ENCODE measurements around the gene ZBTB2. TPM values are rescaled to one million over a fixed set of nuclear protein-coding genes. Genes with fewer than 3 reads are reported as not detected.

Gene ZBTB2, protein sequence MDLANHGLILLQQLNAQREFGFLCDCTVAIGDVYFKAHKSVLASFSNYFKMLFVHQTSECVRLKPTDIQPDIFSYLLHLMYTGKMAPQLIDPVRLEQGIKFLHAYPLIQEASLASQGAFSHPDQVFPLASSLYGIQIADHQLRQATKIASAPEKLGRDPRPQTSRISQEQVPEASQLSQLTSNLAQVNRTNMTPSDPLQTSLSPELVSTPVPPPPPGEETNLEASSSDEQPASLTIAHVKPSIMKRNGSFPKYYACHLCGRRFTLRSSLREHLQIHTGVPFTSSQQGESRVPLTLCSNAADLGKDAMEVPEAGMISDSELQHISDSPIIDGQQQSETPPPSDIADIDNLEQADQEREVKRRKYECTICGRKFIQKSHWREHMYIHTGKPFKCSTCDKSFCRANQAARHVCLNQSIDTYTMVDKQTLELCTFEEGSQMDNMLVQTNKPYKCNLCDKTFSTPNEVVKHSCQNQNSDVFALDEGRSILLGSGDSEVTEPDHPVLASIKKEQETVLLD
- 10 to 100 TPM; 27.9 to 29.5 TPM for total RNA-seq
- polyA plus RNA-seq: 10 to 100 TPM; 19.6 to 25.5 TPM

DNA sequence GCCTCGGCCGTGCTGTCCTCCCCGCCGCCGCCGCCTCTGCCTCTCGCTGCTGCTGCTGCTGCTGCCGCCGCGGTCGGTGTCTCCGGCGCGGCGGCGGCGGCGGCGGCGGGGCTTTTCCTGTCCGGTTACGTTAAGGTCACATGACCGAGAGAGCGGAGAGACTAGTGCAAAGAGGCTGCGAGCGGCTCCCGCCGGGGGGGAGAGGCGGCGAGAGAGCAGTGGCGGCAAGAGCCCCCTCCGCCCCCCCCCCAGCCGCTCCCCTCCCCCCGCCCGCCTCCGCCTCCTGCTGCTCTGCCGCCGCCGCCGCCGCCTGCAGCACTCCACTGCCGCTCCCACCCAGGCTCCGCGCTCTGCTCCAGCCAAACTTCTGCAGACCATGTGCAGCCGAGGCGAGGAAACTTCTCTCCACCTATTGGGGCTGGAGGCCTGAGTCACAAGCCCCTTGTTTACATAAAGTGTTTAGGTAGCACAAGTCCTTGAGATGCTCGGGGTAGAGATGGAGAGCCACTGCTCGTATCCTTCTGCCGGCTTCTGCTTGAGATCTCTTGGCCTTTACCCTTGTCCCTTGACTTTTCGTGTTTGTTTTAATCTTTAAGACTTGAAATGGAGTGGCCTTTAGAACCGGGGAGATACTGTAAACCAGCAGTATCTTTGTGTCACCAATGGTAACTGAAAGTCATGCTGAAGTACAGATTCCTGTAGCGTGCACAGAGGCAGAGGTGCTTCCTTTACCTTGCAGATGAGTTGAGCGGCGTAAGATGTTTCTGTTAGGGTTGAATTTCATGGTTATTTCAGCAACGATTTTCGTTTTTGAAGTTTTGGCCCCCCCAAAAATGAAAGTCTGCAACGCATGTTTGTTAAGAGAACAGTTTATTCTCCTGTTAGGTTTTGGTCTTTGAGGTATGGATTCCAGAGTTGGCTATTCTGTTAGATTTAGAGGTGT is at the start of gene ZBTB2:
Gene ZBTB2, minus strand, starts transcription at position 89 of the 943 bp plus-strand sequence. CDS start 17,922 bp downstream, outside the sequence.
- Histone ChIP-seq H3K27me3 (ENCODE audit: insufficient read depth, low read length) (no peaks in the 10 kb centered on the region), H3K27ac (ENCODE audit: low read depth, low read length) (peak within 1 kb of the TSS; percentile 83), H3K4me3 (ENCODE audit: low read length in 2 of 2) (peak within 1 kb of the TSS; percentile 53 to 86), H3K36me3 (ENCODE audit: insufficient read depth, low read length) (no peaks in the 10 kb centered on the region), H3K4me1 (ENCODE audit: insufficient read depth, low read length) (peaks cover 72% of the 10 kb centered on the region), H3K9me3 (ENCODE audit: control insufficient read depth in 1 of 2, low read length in 2 of 2) (no peaks in the 10 kb centered on the region)
- peaks cover 0 to 4% (median 0%) of the 10 kb centered on the region in 8 donors for H3K9me3 Mint-ChIP-seq
- POLR2A ChIA-PET (ENCODE audit: partially characterized antibody): interaction anchor here (1.3 to 4.3 kb wide), 13 partner anchors 10 to 910 kb away, joined by 3 to 172 read pairs (median 11); partner anchors contain the start of gene RMND1
- H3K4me1 Mint-ChIP-seq: peaks cover 42 to 78% (median 58%) of the 10 kb centered on the region in 4 donors
- peaks cover 0 to 2% of the 10 kb centered on the region in 2 donors for H3K27me3 Mint-ChIP-seq
- peak within 1 kb of the TSS; percentile 91 to 98 (median 96) for H3K4me3 Mint-ChIP-seq
- DNase-seq: peak; percentile 64 to 84 (median 66)
- intact Hi-C loops (cut with micrococcal nuclease): loop anchor here (1.0 to 5.0 kb wide), 9 partner anchors 9 to 1591 kb away; partner anchors contain the start of genes FBXO5 and MTHFD1L
- peaks cover 3 to 26% of the 10 kb centered on the region in 2 donors for H3K36me3 Mint-ChIP-seq
- CTCF ChIA-PET (ENCODE audit: partially characterized antibody): interaction anchor here (2.3 to 6.3 kb wide), 3 partner anchors 14 to 22 kb away, joined by 7 to 55 read pairs (median 17); no protein-coding TSS in a partner anchor
- H3K27ac Mint-ChIP-seq: peak within 1 kb of the TSS; percentile 95 to 99 (median 98)

DNA sequence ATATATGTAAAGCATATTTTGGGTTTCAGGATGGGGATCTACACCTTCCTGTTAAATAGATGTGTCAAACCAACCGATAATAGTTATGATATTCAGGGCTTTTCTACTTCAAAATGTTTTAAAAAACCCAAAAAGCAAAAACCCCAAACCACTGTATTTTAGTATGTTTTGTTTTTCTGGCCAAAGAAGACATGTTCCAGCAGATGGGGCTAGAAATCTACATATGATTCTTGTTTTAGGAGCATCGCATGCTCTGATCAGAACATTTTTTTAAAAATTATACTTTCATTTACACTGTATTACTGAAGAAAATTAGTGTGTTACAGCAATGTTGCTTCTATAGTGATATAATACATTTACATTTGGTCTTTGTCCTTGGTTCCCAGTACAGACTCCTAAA is 49.6 kb upstream of the ZBTB2 start:
- POLR2A ChIA-PET (ENCODE audit: partially characterized antibody): interaction anchor here (2.4 to 2.5 kb wide), 2 partner anchors 11 to 51 kb away, joined by 10 to 15 read pairs; partner anchors contain the start of genes RMND1 and ZBTB2

DNA sequence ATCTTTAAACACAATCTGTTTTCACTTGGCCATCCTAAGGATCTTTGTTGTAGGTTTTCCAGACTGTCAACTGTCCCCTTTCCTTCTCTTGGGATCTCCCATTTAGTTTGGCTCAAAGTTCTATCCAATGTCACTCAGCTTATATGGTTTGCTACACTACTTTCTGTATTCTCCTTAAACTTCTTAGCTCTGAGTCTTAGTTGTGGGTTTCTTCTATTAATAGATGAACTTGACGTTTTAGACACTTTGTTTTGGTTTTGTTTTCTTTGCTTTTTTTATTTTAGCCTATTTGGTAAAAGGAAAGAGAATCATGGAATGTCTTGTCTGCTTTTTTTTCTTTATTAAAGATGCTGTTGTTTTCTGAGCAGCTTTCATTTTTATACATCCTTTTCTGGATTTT is 49.1 kb upstream of the ZBTB2 start:
- ChIA-PET CTCF (ENCODE audit: partially characterized antibody) (interaction anchor here (0.6 to 4.5 kb wide), 14 partner anchors 10 to 837 kb away, joined by 3 to 42 read pairs (median 5); partner anchors contain the start of gene RMND1), POLR2A (ENCODE audit: partially characterized antibody) (interaction anchor here (2.4 to 2.5 kb wide), 2 partner anchors 11 to 50 kb away, joined by 10 to 15 read pairs; partner anchors contain the start of genes RMND1 and ZBTB2)
- Mint-ChIP-seq H3K27me3 (no peaks in the 10 kb centered on the region), H3K9me3 (no peaks in the 10 kb centered on the region), H3K4me1 (peaks cover 27 to 54% (median 35%) of the 10 kb centered on the region in 4 donors), H3K4me3 (no peak overlapping the region), H3K36me3 (peaks cover 12 to 33% of the 10 kb centered on the region in 2 donors), H3K27ac (peak overlapping the region in 2 of 7 donors; percentile 41 to 77)
- Histone ChIP-seq H3K4me1 (ENCODE audit: insufficient read depth, low read length) (peaks cover 16% of the 10 kb centered on the region), H3K27me3 (ENCODE audit: insufficient read depth, low read length) (no peaks in the 10 kb centered on the region), H3K4me3 (ENCODE audit: low read length in 2 of 2) (no peak overlapping the region), H3K9me3 (ENCODE audit: control insufficient read depth in 1 of 2, low read length in 2 of 2) (no peaks in the 10 kb centered on the region), H3K27ac (ENCODE audit: low read depth, low read length) (no peak overlapping the region), H3K36me3 (ENCODE audit: insufficient read depth, low read length) (peaks cover 4% of the 10 kb centered on the region)
- DNase-seq: no peak
- intact Hi-C loops (cut with micrococcal nuclease): loop anchor here (2.0 to 10.0 kb wide), 2 partner anchors 234 to 828 kb away; no protein-coding TSS in a partner anchor

More for the DNA sequence above, 49.6 kb upstream of the ZBTB2 start:
- Mint-ChIP-seq H3K27ac (no peak overlapping the region), H3K4me3 (peak overlapping the region in 1 of 8 donors; percentile 17), H3K9me3 (no peaks in the 10 kb centered on the region), H3K27me3 (no peaks in the 10 kb centered on the region), H3K36me3 (peaks cover 12 to 33% of the 10 kb centered on the region in 2 donors), H3K4me1 (peaks cover 27 to 54% (median 35%) of the 10 kb centered on the region in 4 donors)
- Histone ChIP-seq H3K27ac (ENCODE audit: low read depth, low read length) (no peak overlapping the region), H3K36me3 (ENCODE audit: insufficient read depth, low read length) (peaks cover 4% of the 10 kb centered on the region), H3K4me1 (ENCODE audit: insufficient read depth, low read length) (peaks cover 16% of the 10 kb centered on the region), H3K9me3 (ENCODE audit: control insufficient read depth in 1 of 2, low read length in 2 of 2) (no peaks in the 10 kb centered on the region), H3K27me3 (ENCODE audit: insufficient read depth, low read length) (no peaks in the 10 kb centered on the region), H3K4me3 (ENCODE audit: low read length in 2 of 2) (no peak overlapping the region)
- intact Hi-C loops (cut with micrococcal nuclease): loop anchor here (1.0 to 10.0 kb wide), 3 partner anchors 35 to 828 kb away; no protein-coding TSS in a partner anchor
- CTCF ChIA-PET (ENCODE audit: partially characterized antibody): interaction anchor here (0.6 to 4.5 kb wide), 18 partner anchors 11 to 837 kb away, joined by 3 to 42 read pairs (median 4); partner anchors contain the start of gene RMND1
- DNase-seq: peak in 4 of 5 donors; percentile 11 to 32 (median 18)

DNA sequence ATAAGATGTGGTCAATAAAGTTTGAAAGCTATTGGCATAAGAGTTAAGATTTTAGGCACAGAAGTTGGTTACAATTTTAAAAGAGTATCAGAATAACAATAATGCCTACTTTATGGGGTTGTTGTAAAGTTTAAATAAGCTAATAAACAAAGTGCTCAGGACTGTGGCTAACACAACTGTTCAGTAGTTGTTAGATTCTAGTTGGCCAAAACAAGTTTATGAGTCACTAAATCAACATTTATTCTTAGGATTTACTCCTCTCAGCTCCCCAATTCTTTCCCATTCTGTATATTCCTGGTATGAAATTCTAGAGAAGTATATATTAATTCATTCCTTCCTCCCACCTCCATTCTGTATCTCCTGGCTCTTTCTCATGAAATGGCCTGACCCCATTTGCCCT is 46.0 kb upstream of the ZBTB2 start:
- Histone ChIP-seq H3K36me3 (ENCODE audit: insufficient read depth, low read length) (peaks cover 2% of the 10 kb centered on the region), H3K27me3 (ENCODE audit: insufficient read depth, low read length) (no peaks in the 10 kb centered on the region), H3K9me3 (ENCODE audit: control insufficient read depth in 1 of 2, low read length in 2 of 2) (no peaks in the 10 kb centered on the region), H3K4me3 (ENCODE audit: low read length in 2 of 2) (no peak overlapping the region), H3K4me1 (ENCODE audit: insufficient read depth, low read length) (peaks cover 16% of the 10 kb centered on the region), H3K27ac (ENCODE audit: low read depth, low read length) (no peak overlapping the region)
- POLR2A ChIA-PET (ENCODE audit: partially characterized antibody): interaction anchor here (1.0 to 1.6 kb wide), 2 partner anchors 14 to 42 kb away, joined by 3 to 6 read pairs; partner anchors contain the start of gene RMND1
- Mint-ChIP-seq H3K27ac (peak overlapping the region in 3 of 7 donors; percentile 8 to 62 (median 15)), H3K9me3 (no peaks in the 10 kb centered on the region), H3K4me1 (peaks cover 21 to 40% (median 28%) of the 10 kb centered on the region in 4 donors), H3K27me3 (no peaks in the 10 kb centered on the region), H3K36me3 (peaks cover 19 to 30% of the 10 kb centered on the region in 2 donors), H3K4me3 (no peak overlapping the region)
- CTCF ChIA-PET (ENCODE audit: partially characterized antibody): interaction anchor here (0.9 to 5.2 kb wide), 5 partner anchors 24 to 82 kb away, joined by 3 to 21 read pairs (median 3); no protein-coding TSS in a partner anchor
- intact Hi-C loops (cut with micrococcal nuclease): no loop called here
- no peak for DNase-seq

DNA sequence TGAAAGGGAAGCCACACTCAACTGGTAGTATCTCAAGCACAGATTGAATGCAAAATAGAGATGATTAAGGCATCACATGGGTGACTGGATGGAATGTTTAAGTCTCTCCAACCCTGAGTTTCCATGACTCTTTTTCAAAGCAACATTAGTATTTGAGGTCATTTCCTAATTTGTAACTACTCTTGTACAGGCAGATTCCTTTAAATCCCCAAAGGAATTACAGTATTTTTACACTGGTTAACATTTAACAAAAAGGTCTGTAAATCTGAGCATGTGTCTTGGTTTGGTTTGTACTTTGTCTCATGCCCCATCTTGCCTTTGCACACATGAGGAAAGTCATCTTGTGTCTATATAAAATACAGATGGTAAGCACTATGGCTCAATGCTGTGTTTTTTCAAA is 45.4 kb upstream of the ZBTB2 start:
- CTCF ChIA-PET (ENCODE audit: partially characterized antibody): interaction anchor here (0.8 to 5.2 kb wide), 4 partner anchors 23 to 33 kb away, joined by 3 to 21 read pairs (median 3); no protein-coding TSS in a partner anchor
- no peaks in the 10 kb centered on the region for H3K27me3 Mint-ChIP-seq
- H3K4me3 Mint-ChIP-seq: no peak overlapping the region
- peaks cover 7% of the 10 kb centered on the region for H3K36me3 ChIP-seq (ENCODE audit: insufficient read depth, low read length)
- H3K27ac ChIP-seq (ENCODE audit: low read depth, low read length): no peak overlapping the region
- H3K9me3 ChIP-seq (ENCODE audit: control insufficient read depth in 1 of 2, low read length in 2 of 2): no peaks in the 10 kb centered on the region
- peak overlapping the region in 1 of 7 donors; percentile 64 for H3K27ac Mint-ChIP-seq
- H3K27me3 ChIP-seq (ENCODE audit: insufficient read depth, low read length): no peaks in the 10 kb centered on the region
- H3K4me1 ChIP-seq (ENCODE audit: insufficient read depth, low read length): peaks cover 15% of the 10 kb centered on the region
- H3K4me3 ChIP-seq (ENCODE audit: low read length in 2 of 2): no peak overlapping the region
- DNase-seq: no peak
- peaks cover 20 to 31% of the 10 kb centered on the region in 2 donors for H3K36me3 Mint-ChIP-seq
- POLR2A ChIA-PET (ENCODE audit: partially characterized antibody): interaction anchor here (1.3 to 1.6 kb wide), 2 partner anchors 15 kb away, joined by 6 read pairs; partner anchors contain the start of gene RMND1
- H3K9me3 Mint-ChIP-seq: no peaks in the 10 kb centered on the region
- H3K4me1 Mint-ChIP-seq: peaks cover 19 to 34% (median 24%) of the 10 kb centered on the region in 4 donors
- intact Hi-C loops (cut with micrococcal nuclease): no loop called here

DNA sequence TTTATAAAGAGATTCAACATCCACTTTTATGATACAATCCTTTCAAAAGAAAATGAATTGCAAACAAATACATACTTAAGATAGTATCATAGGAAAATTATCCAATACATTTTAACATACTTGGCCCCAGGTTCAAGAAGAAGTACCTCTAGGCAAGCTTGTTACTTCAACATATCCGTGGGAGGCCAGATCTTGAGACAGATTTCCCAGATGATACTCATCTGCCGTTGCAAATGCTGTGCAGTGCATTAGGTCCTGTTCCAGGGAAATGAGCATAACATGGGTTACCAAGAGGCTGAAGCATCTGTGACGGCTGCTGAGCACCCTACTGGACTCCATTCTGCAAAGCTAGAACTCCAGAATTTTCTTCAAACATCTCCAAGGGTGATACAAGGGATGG is 44.9 kb upstream of the ZBTB2 start:
- ChIA-PET CTCF (ENCODE audit: partially characterized antibody) (interaction anchor here (0.8 to 5.2 kb wide), 3 partner anchors 23 to 34 kb away, joined by 3 to 21 read pairs (median 3); no protein-coding TSS in a partner anchor), POLR2A (ENCODE audit: partially characterized antibody) (interaction anchor here (1.3 kb wide), 1 partner anchor 15 kb away, joined by 6 read pairs; the partner anchor contains the start of gene RMND1)
- Mint-ChIP-seq H3K36me3 (peaks cover 20 to 31% of the 10 kb centered on the region in 2 donors), H3K27ac (peak overlapping the region in 2 of 7 donors; percentile 13 to 64), H3K4me1 (peaks cover 15 to 29% (median 21%) of the 10 kb centered on the region in 4 donors), H3K9me3 (no peaks in the 10 kb centered on the region), H3K4me3 (no peak overlapping the region), H3K27me3 (no peaks in the 10 kb centered on the region)
- no peak overlapping the region for H3K4me3 ChIP-seq (ENCODE audit: low read length in 2 of 2)
- peaks cover 10% of the 10 kb centered on the region for H3K4me1 ChIP-seq (ENCODE audit: insufficient read depth, low read length)
- no peaks in the 10 kb centered on the region for H3K9me3 ChIP-seq (ENCODE audit: control insufficient read depth in 1 of 2, low read length in 2 of 2)
- DNase-seq: no peak
- peaks cover 9% of the 10 kb centered on the region for H3K36me3 ChIP-seq (ENCODE audit: insufficient read depth, low read length)
- H3K27ac ChIP-seq (ENCODE audit: low read depth, low read length): no peak overlapping the region
- H3K27me3 ChIP-seq (ENCODE audit: insufficient read depth, low read length): no peaks in the 10 kb centered on the region
- intact Hi-C loops (cut with micrococcal nuclease): no loop called here

Measured in CD4-positive, alpha-beta memory T cell (primary cell).